ENCODE measurements around the gene RNF17.

- no peak for TF ChIP-seq POLR2A (IDR thresholded peaks at IDR 0.05; ENCODE audit: low read depth)
- no peak for TF ChIP-seq CTCF (IDR thresholded peaks at IDR 0.05)
These were observed 101.4 kb downstream of the RNF17 start for GRCh38 chr13:24865163-24865953.
